Activated T-cell treated with anti-CD3 and anti-CD28 coated beads for 1 hour (primary cell): ENCODE data around the gene MRAP2.
"Not testable (repeated sequence)": the region's sequence is repeated elsewhere in the genome, so short reads cannot be mapped to it uniquely, and the experiment has no call there.

Source experiments
- DNase-seq: peaks from one replicate; pipeline ENCODE4 v3.0.0-alpha.2; 2020; ENCODE audit warnings: low read depth

MRAP2 gene

GRCh38 chr6:84028350-84028749 lies 5.2 kb upstream of the MRAP2 start:
- DNase-seq: no peak

GRCh38 chr6:84032000-84032399 lies 1.6 kb upstream of the MRAP2 start:
- DNase-seq: not testable (repeated sequence)

GRCh38 chr6:84035484-84035883 lies 1.9 kb downstream of the MRAP2 start:
- DNase-seq: no peak

- DNase-seq: no peak
Measured at GRCh38 chr6:84037425-84038089, 4.0 kb downstream of the MRAP2 start.

GRCh38 chr6:84042603-84043002 lies 9.0 kb downstream of the MRAP2 start:
- DNase-seq: no peak

GRCh38 chr6:84043555-84043954 lies 10.0 kb downstream of the MRAP2 start:
- no peak for DNase-seq

- DNase-seq: no peak
Measured at GRCh38 chr6:84046755-84047154, 13.2 kb downstream of the MRAP2 start.

- no peak for DNase-seq
Measured at GRCh38 chr6:84048588-84048987, 15.0 kb downstream of the MRAP2 start.

GRCh38 chr6:84050408-84050807 lies 16.8 kb downstream of the MRAP2 start:
- no peak for DNase-seq

- no peak for DNase-seq
Measured at GRCh38 chr6:84052204-84052882, 18.8 kb downstream of the MRAP2 start.

GRCh38 chr6:84052883-84053241 lies 19.3 kb downstream of the MRAP2 start:
- DNase-seq: no peak

- DNase-seq: no peak
Measured at GRCh38 chr6:84055647-84056046, 22.1 kb downstream of the MRAP2 start.

GRCh38 chr6:84057908-84058307 lies 24.3 kb downstream of the MRAP2 start:
- no peak for DNase-seq

GRCh38 chr6:84059082-84059481 lies 25.5 kb downstream of the MRAP2 start:
- DNase-seq: no peak

GRCh38 chr6:84061174-84061573 lies 27.6 kb downstream of the MRAP2 start:
- DNase-seq: no peak

- no peak for DNase-seq
Measured at GRCh38 chr6:84061613-84062398, 28.2 kb downstream of the MRAP2 start.

- DNase-seq: no peak
Measured at GRCh38 chr6:84062519-84063154, 29.1 kb downstream of the MRAP2 start.

- DNase-seq: no peak
Measured at GRCh38 chr6:84065693-84066290, 32.2 kb downstream of the MRAP2 start.

- DNase-seq: no peak
Measured at GRCh38 chr6:84066536-84066935, 33.0 kb downstream of the MRAP2 start.

- not testable (repeated sequence) for DNase-seq
Measured at GRCh38 chr6:84068873-84069272, 35.3 kb downstream of the MRAP2 start.

GRCh38 chr6:84072442-84072997 lies 38.9 kb downstream of the MRAP2 start:
- no peak for DNase-seq
